ENCODE measurements around the gene COMTD1.

COMTD1 gene

DNA sequence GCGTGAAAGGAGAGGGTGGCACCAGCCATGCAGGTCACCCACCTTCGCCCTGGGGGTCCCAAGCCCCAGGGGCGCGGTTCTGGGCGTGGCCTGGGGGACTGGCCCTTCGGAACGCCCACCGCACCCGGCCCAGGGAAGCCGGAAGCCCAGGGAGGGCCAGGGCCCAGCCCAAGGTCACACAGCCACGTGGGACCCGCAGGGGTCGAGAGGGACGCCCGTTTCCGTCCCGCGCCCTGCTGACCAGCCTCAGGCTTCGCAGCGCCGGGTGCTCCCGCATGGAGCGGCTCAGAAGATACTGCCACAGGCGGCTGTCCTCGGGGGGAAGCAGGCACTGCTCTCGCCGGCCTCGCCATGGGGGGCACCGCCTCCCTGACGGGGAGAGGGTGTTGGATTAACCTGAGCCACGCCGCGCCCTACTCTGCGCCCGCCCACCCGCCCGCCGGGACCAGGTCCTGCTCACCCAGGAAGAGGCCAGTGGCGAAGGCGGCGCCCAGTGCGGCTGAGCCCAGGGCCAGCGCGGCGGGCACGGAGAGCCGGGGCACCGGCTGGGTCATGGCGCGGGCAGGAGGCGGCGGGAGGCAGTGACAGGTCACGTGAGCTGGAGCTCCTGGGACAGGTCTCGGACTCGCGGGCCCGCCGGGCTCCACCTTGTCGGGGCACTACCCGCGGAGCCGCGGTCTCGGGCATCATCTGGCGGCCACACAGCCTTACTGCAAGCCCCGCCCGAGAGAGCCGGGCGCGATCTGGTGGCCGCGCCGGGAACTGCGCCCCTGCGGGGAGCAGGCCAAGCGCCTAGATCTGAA is at the start of gene COMTD1:
Gene COMTD1 (minus strand): TSS at position 583 of the 803 bp plus-strand sequence. CDS start 29 bp downstream, at position 554.
- CTCF ChIA-PET: interaction anchor here (0.5 to 4.6 kb wide), 41 partner anchors 10 to 1204 kb away, joined by 3 to 47 read pairs (median 4); partner anchors contain the start of gene VDAC2
- H3K36me3 ChIP-seq (ENCODE audit: control insufficient read depth in 2 of 2, insufficient read depth in 1 of 2, low read length in 2 of 2): peaks cover 0 to 33% of the 10 kb centered on the region in 2 experiments; a peak in 2 of 3 replicates
- H3K4me3 ChIP-seq (ENCODE audit: low read depth, low read length): peak within 1 kb of the TSS; percentile 62
- H3K4me1 ChIP-seq (ENCODE audit: control insufficient read depth, insufficient read depth, low read length): no peaks in the 10 kb centered on the region; the same call in 1 of the 2 replicates
- H3K9me3 ChIP-seq (ENCODE audit: control insufficient read depth, insufficient read depth, low read depth, low read length): no peaks in the 10 kb centered on the region
- peak within 1 kb of the TSS; percentile 92 for H3K27ac ChIP-seq (ENCODE audit: extremely low read depth, low read depth, low read length)
- POLR2A ChIA-PET: interaction anchor here (0.5 to 3.8 kb wide), 7 partner anchors 10 to 1084 kb away, joined by 3 to 36 read pairs (median 5); partner anchors contain the start of genes ADK, AP3M1, SAMD8 and VDAC2
- TF ChIP-seq ZNF747 (tag by site-specific recombination; IDR thresholded peaks at IDR 0.05) (no peak), KLF10 (tag by site-specific recombination; IDR thresholded peaks at IDR 0.05) (peak; percentile 65; the same call in 1 of the 2 replicates), ZFP37 (tag by site-specific recombination; IDR thresholded peaks at IDR 0.05) (peak; percentile 75; the same call in 1 of the 2 replicates), YY1 (tag by site-specific recombination; IDR thresholded peaks at IDR 0.05) (peak; percentile 48; the same call in 1 of the 2 replicates), ZNF426 (tag by site-specific recombination; IDR thresholded peaks at IDR 0.05) (no peak), ZFP3 (tag by site-specific recombination; IDR thresholded peaks at IDR 0.05; ENCODE audit: low read depth) (no peak), RBAK (tag by site-specific recombination; IDR thresholded peaks at IDR 0.05) (no peak), ZSCAN30 (tag by site-specific recombination; IDR thresholded peaks at IDR 0.05) (peak; percentile 96), MYNN (tag by site-specific recombination; IDR thresholded peaks at IDR 0.05; ENCODE audit: borderline replicate concordance) (no peak), TRIM28 (IDR thresholded peaks at IDR 0.05; ENCODE audit: borderline replicate concordance, low read length) (no peak), ZEB2 (tag by site-specific recombination; IDR thresholded peaks at IDR 0.05) (peak; percentile 77), REPIN1 (tag by site-specific recombination; IDR thresholded peaks at IDR 0.05; ENCODE audit: low read depth) (no peak), ZNF223 (tag by site-specific recombination; IDR thresholded peaks at IDR 0.05) (no peak), SP7 (tag by site-specific recombination; IDR thresholded peaks at IDR 0.05) (peak; percentile 65), ZNF274 (IDR thresholded peaks at IDR 0.05; ENCODE audit: low read length) (no peak), ZNF274 (tag by site-specific recombination; IDR thresholded peaks at IDR 0.05; ENCODE audit: borderline replicate concordance) (no peak), ZBTB21 (tag by site-specific recombination; IDR thresholded peaks at IDR 0.05) (peak; percentile 11; the same call in 1 of the 2 replicates), ZNF24 (tag by site-specific recombination; IDR thresholded peaks at IDR 0.05) (peak; percentile 50; the same call in 1 of the 2 replicates), ZSCAN16 (tag by site-specific recombination; IDR thresholded peaks at IDR 0.05) (no peak), BCL11B (tag by site-specific recombination; IDR thresholded peaks at IDR 0.05; ENCODE audit: low read depth) (peak; percentile 94), ZNF146 (tag by site-specific recombination; IDR thresholded peaks at IDR 0.05) (no peak; the same call in 1 of the 2 replicates)
- TF ChIP-seq, protein P1, sequence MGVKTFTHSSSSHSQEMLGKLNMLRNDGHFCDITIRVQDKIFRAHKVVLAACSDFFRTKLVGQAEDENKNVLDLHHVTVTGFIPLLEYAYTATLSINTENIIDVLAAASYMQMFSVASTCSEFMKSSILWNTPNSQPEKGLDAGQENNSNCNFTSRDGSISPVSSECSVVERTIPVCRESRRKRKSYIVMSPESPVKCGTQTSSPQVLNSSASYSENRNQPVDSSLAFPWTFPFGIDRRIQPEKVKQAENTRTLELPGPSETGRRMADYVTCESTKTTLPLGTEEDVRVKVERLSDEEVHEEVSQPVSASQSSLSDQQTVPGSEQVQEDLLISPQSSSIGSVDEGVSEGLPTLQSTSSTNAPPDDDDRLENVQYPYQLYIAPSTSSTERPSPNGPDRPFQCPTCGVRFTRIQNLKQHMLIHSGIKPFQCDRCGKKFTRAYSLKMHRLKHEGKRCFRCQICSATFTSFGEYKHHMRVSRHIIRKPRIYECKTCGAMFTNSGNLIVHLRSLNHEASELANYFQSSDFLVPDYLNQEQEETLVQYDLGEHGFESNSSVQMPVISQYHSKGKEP (tag by site-specific recombination; IDR thresholded peaks at IDR 0.05): peak; percentile 62
- TF ChIP-seq, protein P2, sequence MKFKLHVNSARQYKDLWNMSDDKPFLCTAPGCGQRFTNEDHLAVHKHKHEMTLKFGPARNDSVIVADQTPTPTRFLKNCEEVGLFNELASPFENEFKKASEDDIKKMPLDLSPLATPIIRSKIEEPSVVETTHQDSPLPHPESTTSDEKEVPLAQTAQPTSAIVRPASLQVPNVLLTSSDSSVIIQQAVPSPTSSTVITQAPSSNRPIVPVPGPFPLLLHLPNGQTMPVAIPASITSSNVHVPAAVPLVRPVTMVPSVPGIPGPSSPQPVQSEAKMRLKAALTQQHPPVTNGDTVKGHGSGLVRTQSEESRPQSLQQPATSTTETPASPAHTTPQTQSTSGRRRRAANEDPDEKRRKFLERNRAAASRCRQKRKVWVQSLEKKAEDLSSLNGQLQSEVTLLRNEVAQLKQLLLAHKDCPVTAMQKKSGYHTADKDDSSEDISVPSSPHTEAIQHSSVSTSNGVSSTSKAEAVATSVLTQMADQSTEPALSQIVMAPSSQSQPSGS (tag by site-specific recombination; IDR thresholded peaks at IDR 0.05; ENCODE audit: low read depth): no peak
- TF ChIP-seq, protein P3, sequence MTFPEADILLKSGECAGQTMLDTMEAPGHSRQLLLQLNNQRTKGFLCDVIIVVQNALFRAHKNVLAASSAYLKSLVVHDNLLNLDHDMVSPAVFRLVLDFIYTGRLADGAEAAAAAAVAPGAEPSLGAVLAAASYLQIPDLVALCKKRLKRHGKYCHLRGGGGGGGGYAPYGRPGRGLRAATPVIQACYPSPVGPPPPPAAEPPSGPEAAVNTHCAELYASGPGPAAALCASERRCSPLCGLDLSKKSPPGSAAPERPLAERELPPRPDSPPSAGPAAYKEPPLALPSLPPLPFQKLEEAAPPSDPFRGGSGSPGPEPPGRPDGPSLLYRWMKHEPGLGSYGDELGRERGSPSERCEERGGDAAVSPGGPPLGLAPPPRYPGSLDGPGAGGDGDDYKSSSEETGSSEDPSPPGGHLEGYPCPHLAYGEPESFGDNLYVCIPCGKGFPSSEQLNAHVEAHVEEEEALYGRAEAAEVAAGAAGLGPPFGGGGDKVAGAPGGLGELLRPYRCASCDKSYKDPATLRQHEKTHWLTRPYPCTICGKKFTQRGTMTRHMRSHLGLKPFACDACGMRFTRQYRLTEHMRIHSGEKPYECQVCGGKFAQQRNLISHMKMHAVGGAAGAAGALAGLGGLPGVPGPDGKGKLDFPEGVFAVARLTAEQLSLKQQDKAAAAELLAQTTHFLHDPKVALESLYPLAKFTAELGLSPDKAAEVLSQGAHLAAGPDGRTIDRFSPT (tag by site-specific recombination; IDR thresholded peaks at IDR 0.05): peak; percentile 85
- TF ChIP-seq, protein P4, sequence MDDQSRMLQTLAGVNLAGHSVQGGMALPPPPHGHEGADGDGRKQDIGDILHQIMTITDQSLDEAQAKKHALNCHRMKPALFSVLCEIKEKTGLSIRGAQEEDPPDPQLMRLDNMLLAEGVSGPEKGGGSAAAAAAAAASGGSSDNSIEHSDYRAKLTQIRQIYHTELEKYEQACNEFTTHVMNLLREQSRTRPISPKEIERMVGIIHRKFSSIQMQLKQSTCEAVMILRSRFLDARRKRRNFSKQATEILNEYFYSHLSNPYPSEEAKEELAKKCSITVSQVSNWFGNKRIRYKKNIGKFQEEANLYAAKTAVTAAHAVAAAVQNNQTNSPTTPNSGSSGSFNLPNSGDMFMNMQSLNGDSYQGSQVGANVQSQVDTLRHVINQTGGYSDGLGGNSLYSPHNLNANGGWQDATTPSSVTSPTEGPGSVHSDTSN (CRISPR knock-in tag; IDR thresholded peaks at IDR 0.05): peak; percentile 1; the same call in 1 of the 2 replicates
- TF ChIP-seq, protein P5, sequence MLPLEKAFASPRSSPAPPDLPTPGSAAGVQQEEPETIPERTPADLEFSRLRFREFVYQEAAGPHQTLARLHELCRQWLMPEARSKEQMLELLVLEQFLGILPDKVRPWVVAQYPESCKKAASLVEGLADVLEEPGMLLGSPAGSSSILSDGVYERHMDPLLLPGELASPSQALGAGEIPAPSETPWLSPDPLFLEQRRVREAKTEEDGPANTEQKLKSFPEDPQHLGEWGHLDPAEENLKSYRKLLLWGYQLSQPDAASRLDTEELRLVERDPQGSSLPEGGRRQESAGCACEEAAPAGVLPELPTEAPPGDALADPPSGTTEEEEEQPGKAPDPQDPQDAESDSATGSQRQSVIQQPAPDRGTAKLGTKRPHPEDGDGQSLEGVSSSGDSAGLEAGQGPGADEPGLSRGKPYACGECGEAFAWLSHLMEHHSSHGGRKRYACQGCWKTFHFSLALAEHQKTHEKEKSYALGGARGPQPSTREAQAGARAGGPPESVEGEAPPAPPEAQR (tag by site-specific recombination; IDR thresholded peaks at IDR 0.05): no peak
- TF ChIP-seq, protein P6, sequence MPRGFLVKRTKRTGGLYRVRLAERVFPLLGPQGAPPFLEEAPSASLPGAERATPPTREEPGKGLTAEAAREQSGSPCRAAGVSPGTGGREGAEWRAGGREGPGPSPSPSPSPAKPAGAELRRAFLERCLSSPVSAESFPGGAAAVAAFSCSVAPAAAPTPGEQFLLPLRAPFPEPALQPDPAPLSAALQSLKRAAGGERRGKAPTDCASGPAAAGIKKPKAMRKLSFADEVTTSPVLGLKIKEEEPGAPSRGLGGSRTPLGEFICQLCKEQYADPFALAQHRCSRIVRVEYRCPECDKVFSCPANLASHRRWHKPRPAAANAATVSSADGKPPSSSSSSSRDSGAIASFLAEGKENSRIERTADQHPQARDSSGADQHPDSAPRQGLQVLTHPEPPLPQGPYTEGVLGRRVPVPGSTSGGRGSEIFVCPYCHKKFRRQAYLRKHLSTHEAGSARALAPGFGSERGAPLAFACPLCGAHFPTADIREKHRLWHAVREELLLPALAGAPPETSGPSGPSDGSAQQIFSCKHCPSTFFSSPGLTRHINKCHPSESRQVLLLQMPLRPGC (tag by site-specific recombination; IDR thresholded peaks at IDR 0.05): no peak

Data from HEK293 (cell line).